Activated CD4-positive, alpha-beta memory T cell treated with anti-CD3 and anti-CD28 coated beads, Interleukin-2, amount 10 ng/mL, durations not matched to agents 7 days and 5 days (primary cell): ENCODE measurements around the gene ECE2. TPM values are rescaled to one million over a fixed set of nuclear protein-coding genes. Genes with fewer than 3 reads are reported as not detected.
"Not testable (repeated sequence)": the region's sequence is repeated elsewhere in the genome, so short reads cannot be mapped to it uniquely, and the experiment has no call there.

Source experiments
- CTCF ChIA-PET: fragments of 350-600 bp; sonication (Branson Sonifier 250); formaldehyde crosslinking; loops from one replicate; lab custom pipeline; 2021; ENCODE audit warnings: antibody characterized with exemption, inconsistent platforms; lab: Charles Lee
- POLR2A ChIA-PET: fragments of 350-600 bp; sonication (Branson Sonifier 250); formaldehyde crosslinking; loops from one replicate; lab custom pipeline; 2021; ENCODE audit warnings: antibody characterized with exemption; lab: Charles Lee
- DNase-seq: peaks from one replicate; pipeline ENCODE4 v3.0.0-alpha.2; 2020
- H3K27ac Mint-ChIP-seq: one replicate; pipeline ENCODE4 v1.8.0; 2021; ENCODE audit warnings: mild to moderate bottlenecking, mixed read lengths
- H3K27me3 Mint-ChIP-seq: one replicate; pipeline ENCODE4 v1.8.0; 2021; ENCODE audit warnings: mixed read lengths
- H3K36me3 Mint-ChIP-seq: one replicate; pipeline ENCODE4 v1.8.0; 2021; ENCODE audit warnings: low read depth, mixed read lengths
- H3K4me1 Mint-ChIP-seq: one replicate; pipeline ENCODE4 v1.8.0; 2021; ENCODE audit warnings: mixed read lengths
- H3K4me3 Mint-ChIP-seq: one replicate; pipeline ENCODE4 v1.8.0; 2021; ENCODE audit warnings: mild to moderate bottlenecking, mixed read lengths
- H3K9me3 Mint-ChIP-seq: one replicate; pipeline ENCODE4 v1.8.0; 2021; ENCODE audit warnings: mixed read lengths
- total RNA-seq, 2 experiments: library from RNA; stranded (reverse); gene quantifications; one replicate each; pipeline ENCODE4 v1.2.3, GENCODE V29; 2021

Gene ECE2
- total RNA-seq, 2 experiments from 2014 or later, result not detected

GRCh38 chr3:184260724-184261269 lies 15.0 kb upstream of the ECE2 start:
- Mint-ChIP-seq H3K27me3 (peaks cover 41% of the 10 kb centered on the region), H3K27ac (no peak overlapping the region), H3K4me1 (peaks cover 21% of the 10 kb centered on the region), H3K4me3 (peak overlapping the region; percentile 62), H3K9me3 (no peaks in the 10 kb centered on the region), H3K36me3 (peaks cover 5% of the 10 kb centered on the region)
- ChIA-PET POLR2A (interaction anchor here (1.6 to 2.7 kb wide), 2 partner anchors 11 to 375 kb away, joined by 5 to 10 read pairs; partner anchors contain the start of gene EEF1AKMT4), CTCF (interaction anchor here (1.5 kb wide), 1 partner anchor 11 kb away, joined by 6 read pairs; the partner anchor contains the start of gene EEF1AKMT4)
- no peak for DNase-seq

- peak; percentile 59 for DNase-seq
- Mint-ChIP-seq H3K27me3 (peaks cover 41% of the 10 kb centered on the region), H3K9me3 (no peaks in the 10 kb centered on the region), H3K36me3 (peaks cover 5% of the 10 kb centered on the region), H3K4me3 (peak within 1 kb of the TSS; percentile 77), H3K4me1 (peaks cover 21% of the 10 kb centered on the region), H3K27ac (no peak within 1 kb of the TSS)
- ChIA-PET CTCF (interaction anchor here (1.3 kb wide), 1 partner anchor 15 kb away, joined by 3 read pairs; no protein-coding TSS in a partner anchor), POLR2A (interaction anchor here (1.6 to 2.7 kb wide), 2 partner anchors 11 to 376 kb away, joined by 5 to 10 read pairs; partner anchors contain the start of gene EEF1AKMT4)
Measured at GRCh38 chr3:184261270-184261853, 14.5 kb upstream of the ECE2 start, which contains the start of gene CAMK2N2. Gene CAMK2N2, minus strand, starts transcription at chr3:184261553. Its CDS starts 268 bp downstream, at chr3:184261285.

GRCh38 chr3:184261854-184262763 lies 13.7 kb upstream of the ECE2 start:
- Mint-ChIP-seq H3K4me3 (peak overlapping the region; percentile 77), H3K27ac (no peak overlapping the region), H3K9me3 (no peaks in the 10 kb centered on the region), H3K4me1 (peaks cover 21% of the 10 kb centered on the region), H3K27me3 (peaks cover 42% of the 10 kb centered on the region), H3K36me3 (peaks cover 5% of the 10 kb centered on the region)
- POLR2A ChIA-PET, result interaction anchor here (2.7 kb wide), 1 partner anchor 12 kb away, joined by 10 read pairs; the partner anchor contains the start of gene EEF1AKMT4
- no peak for DNase-seq
- CTCF ChIA-PET, result interaction anchor here (1.2 to 1.3 kb wide), 2 partner anchors 15 to 34 kb away, joined by 3 to 4 read pairs; no protein-coding TSS in a partner anchor

GRCh38 chr3:184262764-184263179 lies 13.1 kb upstream of the ECE2 start:
- Mint-ChIP-seq H3K27ac (no peak overlapping the region), H3K27me3 (peaks cover 48% of the 10 kb centered on the region), H3K36me3 (peaks cover 5% of the 10 kb centered on the region), H3K4me1 (peaks cover 21% of the 10 kb centered on the region), H3K9me3 (no peaks in the 10 kb centered on the region), H3K4me3 (peak overlapping the region; percentile 68)
- ChIA-PET POLR2A (no interaction called here), CTCF (interaction anchor here (1.2 to 1.3 kb wide), 2 partner anchors 16 to 35 kb away, joined by 3 to 4 read pairs; no protein-coding TSS in a partner anchor)
- no peak for DNase-seq

GRCh38 chr3:184267249-184267648 lies 8.6 kb upstream of the ECE2 start:
- H3K27ac Mint-ChIP-seq, H3K4me3 Mint-ChIP-seq, DNase-seq, POLR2A ChIA-PET, H3K9me3 Mint-ChIP-seq, H3K36me3 Mint-ChIP-seq, H3K4me1 Mint-ChIP-seq, CTCF ChIA-PET: not testable (repeated sequence)
- peaks cover 30% of the 10 kb centered on the region for H3K27me3 Mint-ChIP-seq

GRCh38 chr3:184272269-184272668 lies 3.6 kb upstream of the ECE2 start:
- no peaks in the 10 kb centered on the region for H3K4me1 Mint-ChIP-seq
- no peaks in the 10 kb centered on the region for H3K9me3 Mint-ChIP-seq
- H3K4me3 Mint-ChIP-seq, result no peak overlapping the region
- H3K27ac Mint-ChIP-seq, result no peak overlapping the region
- CTCF ChIA-PET, result no interaction called here
- DNase-seq, result no peak
- H3K27me3 Mint-ChIP-seq, result peaks cover 33% of the 10 kb centered on the region
- H3K36me3 Mint-ChIP-seq, result no peaks in the 10 kb centered on the region
- POLR2A ChIA-PET, result no interaction called here

GRCh38 chr3:184275381-184275701 lies 481 bp upstream of the ECE2 start:
- Mint-ChIP-seq H3K4me1 (no peaks in the 10 kb centered on the region), H3K4me3 (no peak overlapping the region), H3K27ac (no peak overlapping the region), H3K36me3 (no peaks in the 10 kb centered on the region), H3K27me3 (peaks cover 47% of the 10 kb centered on the region), H3K9me3 (no peaks in the 10 kb centered on the region)
- no peak for DNase-seq
- ChIA-PET CTCF (no interaction called here), POLR2A (no interaction called here)

GRCh38 chr3:184277366-184277765 lies 1.5 kb downstream of the ECE2 start:
- Mint-ChIP-seq H3K27me3 (peaks cover 44% of the 10 kb centered on the region), H3K4me3 (no peak overlapping the region), H3K27ac (no peak overlapping the region), H3K9me3 (no peaks in the 10 kb centered on the region), H3K4me1 (no peaks in the 10 kb centered on the region), H3K36me3 (no peaks in the 10 kb centered on the region)
- ChIA-PET CTCF (no interaction called here), POLR2A (no interaction called here)
- no peak for DNase-seq

- Mint-ChIP-seq H3K27ac (no peak overlapping the region), H3K36me3 (no peaks in the 10 kb centered on the region), H3K4me3 (no peak overlapping the region), H3K27me3 (peaks cover 21% of the 10 kb centered on the region), H3K9me3 (no peaks in the 10 kb centered on the region), H3K4me1 (no peaks in the 10 kb centered on the region)
- ChIA-PET CTCF (no interaction called here), POLR2A (no interaction called here)
- DNase-seq, result no peak
Measured at GRCh38 chr3:184282941-184283340, 7.1 kb downstream of the ECE2 start.

- Mint-ChIP-seq H3K27ac (no peak overlapping the region), H3K36me3 (no peaks in the 10 kb centered on the region), H3K9me3 (no peaks in the 10 kb centered on the region)
Measured at GRCh38 chr3:184283681-184284080, 7.9 kb downstream of the ECE2 start.

GRCh38 chr3:184284696-184285095 lies 8.9 kb downstream of the ECE2 start:
- peak; percentile 36 for DNase-seq

More at GRCh38 chr3:184283681-184284080, 7.9 kb downstream of the ECE2 start:
- ChIA-PET CTCF (interaction anchor here (0.6 kb wide), 1 partner anchor 822 kb away, joined by 3 read pairs; no protein-coding TSS in a partner anchor), POLR2A (no interaction called here)
- no peaks in the 10 kb centered on the region for H3K4me1 Mint-ChIP-seq
- H3K27me3 Mint-ChIP-seq, result peaks cover 20% of the 10 kb centered on the region
- DNase-seq, result no peak
- H3K4me3 Mint-ChIP-seq, result no peak overlapping the region

GRCh38 chr3:184289426-184289938 lies 13.7 kb downstream of the ECE2 start:
- H3K27ac Mint-ChIP-seq, result no peak overlapping the region
- H3K9me3 Mint-ChIP-seq, result no peaks in the 10 kb centered on the region
- peak; percentile 73 for DNase-seq
- no peaks in the 10 kb centered on the region for H3K4me1 Mint-ChIP-seq
- no peaks in the 10 kb centered on the region for H3K36me3 Mint-ChIP-seq
- ChIA-PET POLR2A (interaction anchor here (1.0 kb wide), 1 partner anchor 61 kb away, joined by 3 read pairs; no protein-coding TSS in a partner anchor), CTCF (interaction anchor here (0.6 to 8.6 kb wide), 15 partner anchors 18 to 405 kb away, joined by 3 to 53 read pairs (median 4); partner anchors contain the start of genes EEF1AKMT4 and PARL)
- no peak overlapping the region for H3K4me3 Mint-ChIP-seq
- H3K27me3 Mint-ChIP-seq, result peaks cover 11% of the 10 kb centered on the region

More at GRCh38 chr3:184284696-184285095, 8.9 kb downstream of the ECE2 start:
- Mint-ChIP-seq H3K9me3 (no peaks in the 10 kb centered on the region), H3K27ac (no peak overlapping the region), H3K27me3 (peaks cover 18% of the 10 kb centered on the region), H3K36me3 (no peaks in the 10 kb centered on the region), H3K4me3 (no peak overlapping the region), H3K4me1 (no peaks in the 10 kb centered on the region)
- ChIA-PET POLR2A (no interaction called here), CTCF (interaction anchor here (0.6 to 8.6 kb wide), 2 partner anchors 58 to 149 kb away, joined by 3 to 53 read pairs; no protein-coding TSS in a partner anchor)
